HG03575 (cell line): Measurements from ENCODE around the gene ITGB1.

Experiments used
- ATAC-seq: cut with Tn5 transposase; IDR thresholded peaks from one replicate; pipeline ENCODE4 v1.9.1; 2021; ENCODE audit not compliant: unreplicated experiment, insufficient number of reproducible peaks, low FRiP score; ENCODE audit errors: extremely low read depth

The ITGB1 gene

DNA sequence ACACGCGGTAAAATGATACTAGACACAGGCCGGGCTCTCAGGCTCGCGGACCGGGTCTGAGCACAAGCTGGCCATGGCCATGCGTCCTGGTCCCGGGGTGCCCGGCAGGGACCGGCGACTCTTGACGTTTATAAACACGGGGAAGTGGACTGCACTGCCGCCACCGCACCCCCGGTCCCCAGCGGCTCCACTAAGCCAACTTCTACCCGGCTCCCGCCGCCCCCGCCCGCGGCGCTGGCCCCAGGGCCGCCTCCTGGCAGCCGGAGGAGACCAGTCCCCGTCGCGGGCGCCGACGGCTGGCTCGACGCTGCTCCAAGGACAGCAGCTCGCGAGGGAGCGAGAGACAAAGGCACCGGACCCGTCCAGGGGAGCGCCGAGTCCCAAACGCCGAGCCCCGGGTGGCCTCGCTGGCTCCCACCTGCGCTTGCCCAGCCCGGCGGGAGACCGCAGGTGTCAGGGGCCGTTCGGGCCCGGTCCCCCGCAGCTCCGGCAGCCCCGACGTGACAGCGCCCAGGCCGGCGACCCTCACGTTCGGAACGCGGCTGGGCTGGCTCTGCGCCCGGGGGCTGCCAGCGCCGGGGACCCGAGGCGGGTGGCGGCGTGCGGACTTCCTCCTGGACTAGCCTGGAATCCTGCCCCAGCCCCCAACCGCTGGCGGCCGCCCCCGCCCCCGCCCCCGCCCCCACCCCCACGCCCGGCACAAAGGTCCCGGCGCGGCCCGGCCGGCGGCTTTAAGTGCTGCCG is 517 bp downstream of the ITGB1 start:
- no peak for ATAC-seq

DNA sequence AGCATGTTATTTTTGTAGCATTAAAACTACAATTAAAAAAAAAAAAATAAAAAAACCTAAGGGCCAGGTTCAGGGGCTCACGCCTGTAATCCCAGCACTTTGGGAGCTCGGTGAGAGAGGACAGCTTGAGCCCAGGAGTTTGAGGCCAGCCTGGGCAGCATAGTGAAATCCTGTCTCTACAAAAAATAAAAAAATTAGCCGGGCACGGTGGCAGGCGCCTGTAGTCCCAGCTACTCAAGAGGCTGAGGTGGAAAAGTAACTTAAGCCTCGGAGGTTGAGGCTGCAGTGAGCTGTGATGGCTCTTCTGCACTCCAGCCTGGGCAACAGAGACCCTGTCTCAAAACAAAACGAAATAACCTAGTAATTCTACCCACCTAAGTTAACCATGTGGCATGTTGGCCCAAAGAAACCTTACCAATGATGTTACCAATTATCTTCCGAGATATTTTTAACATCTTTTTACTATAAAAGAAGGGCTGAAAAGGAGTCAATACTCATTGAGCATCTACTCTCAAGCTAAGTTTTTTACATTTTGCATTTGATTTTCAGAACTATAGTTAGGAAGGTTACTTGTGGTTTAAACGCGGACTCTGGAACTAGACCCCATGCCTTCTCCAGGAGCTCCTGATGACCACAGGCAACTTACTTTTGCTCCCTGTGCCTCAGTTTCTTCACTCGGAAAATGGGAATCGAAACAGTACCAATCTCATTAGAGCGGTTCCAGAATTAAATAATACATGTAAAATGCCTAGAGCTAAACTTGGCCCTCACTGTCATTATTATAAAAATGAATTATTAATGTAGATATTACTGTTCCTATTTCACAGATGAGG is 1.4 kb downstream of the ITGB1 start:
- ATAC-seq, result no peak

DNA sequence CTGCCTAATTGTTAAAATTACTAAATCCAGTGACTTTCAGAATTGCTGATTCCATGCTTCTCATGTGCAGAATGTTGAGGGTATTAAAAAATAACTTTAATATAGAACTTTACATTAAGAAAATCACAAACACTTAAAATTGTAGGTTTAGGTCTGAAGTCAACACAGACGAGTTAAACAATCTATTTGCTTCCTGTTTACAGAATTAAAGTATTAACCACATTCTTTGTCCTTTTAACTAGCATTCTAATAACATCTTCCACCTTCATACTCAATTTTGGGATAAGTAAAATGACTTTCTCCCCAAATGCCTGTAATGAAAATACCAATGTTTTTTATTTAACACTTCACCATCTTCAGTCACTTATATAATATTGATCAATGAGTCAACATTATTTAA is 2.2 kb downstream of the ITGB1 start:
- ATAC-seq, result no peak

DNA sequence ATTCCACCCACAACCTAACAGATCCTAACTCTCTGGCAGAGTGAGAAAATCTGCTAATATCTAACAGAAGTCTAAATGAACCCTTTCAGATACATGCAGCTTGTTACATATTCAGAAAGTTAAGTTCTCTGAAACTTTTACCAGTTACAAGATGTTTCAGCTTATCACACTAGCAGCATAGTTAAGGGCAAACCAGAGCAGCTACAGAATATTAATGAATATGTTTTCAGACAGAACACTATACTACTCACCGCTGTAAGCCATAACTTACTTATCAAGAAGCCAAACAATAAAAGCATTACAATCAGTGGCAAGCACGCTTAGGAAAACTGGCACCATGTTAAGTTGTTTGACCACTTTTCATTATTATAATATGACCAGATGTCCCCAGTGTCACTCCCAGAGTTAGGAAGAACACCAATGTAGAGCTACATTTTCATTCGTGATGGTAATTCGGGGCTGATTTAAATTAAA is 2.7 kb downstream of the ITGB1 start:
- no peak for ATAC-seq

DNA sequence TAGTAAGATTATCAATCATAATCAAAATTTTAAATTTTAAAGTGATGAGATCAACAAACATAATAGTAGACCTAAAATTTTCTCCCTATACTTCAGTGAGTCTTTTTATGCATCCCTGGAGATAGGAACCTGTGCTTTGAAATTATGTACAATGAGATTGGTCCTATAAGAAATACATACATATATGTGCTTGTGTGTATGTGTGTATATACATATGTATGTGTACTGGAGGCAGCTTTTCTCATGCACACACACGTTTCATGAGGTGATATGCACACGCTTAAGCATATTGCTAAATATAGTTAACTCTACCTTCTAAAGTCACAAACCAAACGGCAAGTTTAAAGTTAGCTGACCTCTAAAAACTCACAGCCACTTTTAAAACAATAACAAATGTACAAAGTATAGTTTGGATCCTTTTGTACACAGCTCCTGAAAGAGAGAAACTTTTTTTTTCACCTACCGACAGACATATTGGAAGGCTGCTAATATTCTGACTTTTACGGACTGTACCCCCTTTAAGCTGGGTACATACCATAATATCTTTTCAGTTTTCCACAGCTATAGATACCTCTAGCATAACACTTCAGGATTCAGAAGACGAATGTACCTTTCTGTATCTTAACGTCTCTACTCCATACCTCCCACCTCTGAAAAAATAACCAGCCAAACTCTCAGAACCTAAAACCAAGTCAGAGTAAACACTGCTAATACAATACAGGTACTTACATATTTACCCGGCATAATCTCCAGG is 3.3 kb downstream of the ITGB1 start:
- ATAC-seq, result no peak

DNA sequence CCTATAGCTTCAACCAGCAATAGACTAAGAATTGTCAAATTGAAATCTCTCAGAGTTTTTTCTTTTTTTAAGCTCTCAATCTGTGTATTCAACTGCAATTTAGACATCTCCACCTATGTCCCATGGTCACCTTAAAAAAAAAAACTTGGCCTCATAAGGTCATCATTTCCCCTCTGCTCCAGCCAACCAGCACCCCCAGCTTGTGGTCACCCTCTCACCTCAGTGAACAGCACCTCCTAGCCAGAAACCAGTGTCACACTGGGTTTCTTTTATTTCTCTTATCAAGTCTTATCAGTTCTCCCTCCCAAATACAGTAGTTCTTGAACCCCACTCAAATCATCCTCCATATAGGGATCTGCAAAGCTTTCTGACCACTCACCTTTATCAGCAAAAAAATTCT is 4.0 kb downstream of the ITGB1 start:
- ATAC-seq, result no peak

DNA sequence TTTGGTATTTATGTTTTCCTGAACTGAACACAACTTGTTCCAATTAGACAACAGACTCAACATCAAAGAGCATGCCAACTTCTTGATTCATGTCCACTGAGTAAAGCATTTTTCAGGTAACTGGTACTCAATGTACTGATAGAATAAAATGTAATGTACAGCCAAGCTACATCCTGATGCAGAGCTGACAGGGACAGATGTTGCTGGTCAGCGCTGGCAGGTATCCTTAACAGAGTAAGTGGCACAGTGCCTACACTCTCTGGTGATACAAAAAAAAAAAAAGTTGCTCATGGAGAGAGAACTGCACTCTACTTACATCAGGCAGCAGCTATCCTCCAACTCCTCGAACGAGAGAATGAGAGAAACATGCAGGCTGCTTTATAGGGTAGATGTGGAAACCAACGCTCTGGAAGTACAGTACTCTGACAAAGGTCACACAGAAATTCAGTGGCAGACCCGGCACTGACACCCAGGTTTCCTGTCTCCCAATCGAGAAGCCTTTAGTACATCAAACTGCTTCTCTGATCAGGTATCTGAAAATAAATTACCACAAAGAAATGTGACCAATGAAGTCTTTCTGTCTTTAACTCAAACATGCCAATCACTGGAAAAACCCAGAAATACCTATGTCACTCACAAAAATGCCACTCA is 4.6 kb downstream of the ITGB1 start:
- no peak for ATAC-seq

DNA sequence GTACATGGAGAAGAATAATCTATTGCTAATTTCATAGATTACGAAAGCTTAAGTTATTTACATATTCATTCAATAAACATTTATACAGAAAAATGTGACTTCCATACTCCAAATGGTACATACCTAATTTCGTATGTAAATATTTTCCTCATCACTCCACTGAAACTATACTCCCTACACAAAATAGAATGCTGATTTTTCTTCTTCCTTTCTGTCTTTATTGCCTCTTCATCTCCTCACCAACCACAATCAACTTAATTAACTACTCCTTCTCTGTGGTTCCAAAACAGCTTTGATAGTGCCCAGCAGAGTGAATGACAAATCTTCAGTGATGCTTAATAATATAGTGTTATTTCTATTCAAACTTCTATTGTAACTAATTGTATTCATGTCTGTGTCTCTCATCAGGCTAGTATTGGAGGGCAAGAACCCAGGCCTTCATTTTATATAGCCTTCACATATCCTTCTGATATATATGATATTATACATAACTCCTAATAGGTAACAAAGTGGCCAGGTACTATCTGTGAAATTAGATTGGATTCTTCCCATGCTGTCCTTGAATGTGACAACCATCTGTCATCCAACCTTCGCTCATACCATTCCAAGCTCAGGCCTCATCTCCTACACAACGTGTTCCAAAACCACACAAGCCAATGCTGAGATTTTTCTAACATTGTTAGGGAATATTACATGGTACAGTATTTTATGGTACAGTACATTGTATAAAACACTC is 5.3 kb downstream of the ITGB1 start:
- ATAC-seq, result no peak

DNA sequence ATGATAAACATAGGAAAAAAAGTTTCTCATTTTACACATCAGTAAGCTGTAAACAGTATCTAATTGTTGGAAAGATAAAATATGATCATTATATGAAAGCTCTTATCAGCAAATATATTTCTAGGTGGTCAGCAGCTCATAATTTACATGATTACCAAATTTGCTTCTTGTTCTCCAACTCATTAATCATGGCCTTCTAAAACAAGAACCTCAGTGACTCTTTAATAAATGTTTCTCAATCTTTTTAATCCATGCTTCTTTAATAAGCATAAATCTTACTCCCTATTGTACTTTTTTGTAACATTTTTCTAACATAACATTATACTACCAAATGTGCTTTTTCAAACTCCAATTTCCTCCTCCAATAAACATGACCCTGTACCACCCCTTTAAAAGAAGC is 5.9 kb downstream of the ITGB1 start:
- ATAC-seq, result no peak

DNA sequence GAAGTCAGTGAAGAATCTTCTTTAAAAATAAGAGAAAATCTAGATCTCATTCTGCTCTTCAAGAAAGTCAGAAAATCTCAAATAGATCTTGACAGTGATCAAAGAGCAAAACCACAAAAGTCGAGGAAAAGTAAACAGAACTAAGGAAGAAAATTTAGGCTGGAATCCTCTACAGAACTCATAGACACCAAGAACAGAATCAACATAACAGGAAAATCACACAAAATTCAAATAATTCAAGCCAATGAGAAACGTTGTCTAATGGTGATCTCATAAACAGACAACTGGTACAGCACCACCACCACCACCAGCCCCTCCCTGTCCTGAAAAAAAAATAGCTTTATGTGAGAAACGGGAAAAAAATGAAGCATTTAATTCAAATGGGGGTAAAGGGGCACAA is 6.9 kb downstream of the ITGB1 start:
- no peak for ATAC-seq

DNA sequence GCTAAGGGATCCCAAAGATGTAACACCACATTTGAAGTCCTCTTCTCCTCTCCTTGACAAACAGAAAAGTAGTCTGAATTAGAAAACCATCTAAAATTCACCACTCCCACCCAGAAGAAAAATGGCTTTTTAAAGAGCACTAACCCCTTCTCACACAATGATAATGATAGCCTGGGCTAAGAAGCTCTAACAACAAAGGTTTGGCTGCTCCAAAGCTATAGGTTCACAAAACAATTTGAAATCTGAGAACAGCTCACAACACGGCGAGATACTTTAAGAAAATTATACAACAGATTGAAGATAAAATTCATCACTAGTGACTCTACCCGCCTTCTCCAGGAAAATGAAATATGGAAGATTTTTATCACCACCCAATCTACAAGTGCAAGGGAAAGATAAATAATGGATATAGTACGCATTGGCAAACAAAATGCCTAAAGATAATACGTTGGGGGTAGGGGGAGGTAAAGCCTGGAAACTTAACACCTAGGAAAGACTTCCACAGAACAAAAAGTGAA is 7.4 kb downstream of the ITGB1 start:
- no peak for ATAC-seq

DNA sequence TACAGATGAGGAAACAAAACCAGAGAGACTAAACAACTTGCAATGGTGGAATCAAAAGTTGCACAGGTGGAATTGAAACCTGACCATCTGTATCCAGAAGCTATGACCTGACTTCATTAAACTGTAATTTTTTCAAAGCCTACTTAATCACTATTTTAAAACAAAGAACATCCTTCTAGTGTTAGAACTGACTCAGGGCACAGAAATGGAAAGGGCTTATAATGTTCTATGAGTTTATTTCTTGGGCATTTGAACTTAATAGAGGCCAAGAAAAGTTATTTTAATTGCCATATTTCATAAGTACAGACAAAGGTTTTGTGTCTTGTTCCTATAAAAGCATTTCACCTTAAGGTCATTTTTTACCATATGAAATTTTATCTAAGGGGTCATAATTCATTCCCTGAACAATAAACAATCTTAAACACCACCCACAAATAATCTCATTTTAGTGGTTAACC is 8.8 kb downstream of the ITGB1 start:
- no peak for ATAC-seq

DNA sequence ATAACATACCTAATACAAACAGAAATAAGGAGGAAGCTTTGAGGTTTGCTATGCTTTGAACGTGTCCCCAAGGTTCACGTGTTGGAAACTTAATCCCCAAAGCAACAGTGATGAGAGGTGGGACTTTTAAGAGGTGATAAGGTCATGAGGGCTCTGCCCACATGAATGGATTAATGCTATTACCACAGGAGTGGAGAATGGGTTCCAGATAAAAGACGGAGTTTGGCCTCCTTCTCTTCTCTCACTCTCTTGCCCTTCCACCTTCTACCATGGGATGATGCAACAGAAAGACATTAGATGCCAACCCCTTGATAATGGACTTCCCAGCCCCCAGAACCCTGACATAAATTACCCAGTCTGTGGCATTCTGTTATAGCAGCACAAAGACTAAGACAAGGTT is 9.6 kb downstream of the ITGB1 start:
- no peak for ATAC-seq

DNA sequence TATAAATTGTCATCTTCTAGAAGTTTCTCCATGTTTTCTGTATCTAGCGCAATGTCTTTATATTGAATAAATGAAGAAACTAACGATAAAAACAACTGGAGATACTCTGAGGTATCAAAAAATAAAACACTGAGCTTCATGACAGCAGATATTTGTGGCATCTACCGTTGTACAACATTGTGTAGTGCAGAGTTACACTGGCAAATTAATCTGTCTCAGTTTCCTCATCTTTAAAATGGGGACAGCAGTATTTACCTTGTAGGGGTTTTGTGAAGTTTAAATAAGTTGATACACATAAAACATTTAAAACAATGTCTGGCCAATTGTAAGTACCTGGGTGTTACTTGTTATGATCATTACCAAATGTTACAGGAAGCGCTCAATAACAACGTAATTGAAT is 10.4 kb downstream of the ITGB1 start:
- ATAC-seq, result no peak

DNA sequence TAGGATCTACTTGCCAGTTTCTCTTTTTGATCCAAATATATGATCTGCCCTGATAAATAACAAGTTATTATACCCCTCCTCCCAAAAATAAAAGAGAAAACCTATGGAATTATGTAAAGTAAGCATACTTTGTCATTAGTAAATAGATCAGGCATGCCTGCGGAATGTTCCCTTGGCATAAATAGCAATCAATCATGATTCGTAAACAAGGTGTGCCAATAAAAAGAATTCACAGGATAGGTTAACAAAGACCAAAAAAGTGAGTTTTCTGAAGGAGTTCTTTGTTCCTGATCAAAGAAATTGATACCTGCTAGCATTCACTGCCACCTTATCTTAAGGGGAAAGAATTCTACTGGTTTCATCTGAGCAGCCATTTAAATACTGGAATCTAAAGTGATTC is 11.9 kb downstream of the ITGB1 start:
- ATAC-seq, result no peak

DNA sequence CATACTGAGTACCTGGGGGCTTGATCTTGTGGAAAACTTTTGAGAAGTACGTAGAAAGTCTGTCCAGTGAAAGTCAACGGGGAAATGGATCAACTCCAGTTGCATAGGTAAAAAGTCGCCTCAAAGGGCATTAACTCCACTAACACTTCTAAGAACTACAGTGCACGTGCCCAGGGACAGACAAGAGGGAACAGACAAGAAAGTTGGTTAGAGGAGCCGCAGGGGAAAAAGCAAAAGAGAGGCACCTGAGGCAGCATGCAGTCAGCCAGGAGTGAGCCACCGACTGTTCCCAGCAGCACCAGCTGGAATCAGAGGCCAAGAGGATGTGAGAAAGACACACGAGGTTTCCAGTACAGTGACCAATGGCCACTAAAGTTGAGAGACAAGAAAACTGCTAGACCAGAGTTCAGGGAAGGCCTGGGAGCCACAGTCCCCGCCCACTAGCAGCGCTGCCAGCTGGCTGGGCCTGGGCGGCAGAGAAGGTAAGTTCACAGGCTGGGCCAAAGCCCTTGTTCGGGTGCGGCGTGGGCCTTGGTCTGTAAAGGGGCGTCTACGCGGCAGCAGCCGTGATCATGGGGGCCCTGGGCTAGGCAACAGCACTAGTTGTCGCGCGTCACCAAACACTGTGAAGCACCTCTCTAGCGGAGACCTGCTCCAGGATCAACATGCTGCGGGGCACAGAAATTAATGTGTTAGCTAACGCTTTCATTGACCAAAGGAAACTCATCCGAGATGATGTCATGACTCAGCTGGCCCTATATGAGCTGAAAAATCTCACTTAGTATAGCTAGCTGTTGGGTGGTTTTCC is 14.0 kb downstream of the ITGB1 start:
- ATAC-seq, result no peak

DNA sequence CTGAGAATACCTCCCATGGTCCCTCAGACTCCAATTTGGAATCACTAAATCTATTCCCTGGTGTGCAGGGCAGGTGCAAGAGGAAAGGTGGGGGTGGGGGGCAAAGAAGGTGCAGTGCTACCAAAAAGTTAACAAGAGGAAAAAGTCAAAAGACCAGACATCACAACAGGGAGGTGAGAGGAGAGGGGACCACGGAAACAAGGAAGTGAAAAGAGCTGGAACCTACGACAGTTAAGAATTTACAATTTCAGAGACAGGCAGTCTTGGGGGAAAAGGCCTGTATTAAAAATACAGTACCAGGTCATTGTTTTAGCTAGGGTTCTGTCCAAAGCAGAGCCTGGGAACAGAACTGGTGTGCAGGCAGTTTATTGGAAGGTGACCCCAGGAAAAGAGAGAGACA is 14.6 kb downstream of the ITGB1 start:
- ATAC-seq, result peak; percentile 36

DNA sequence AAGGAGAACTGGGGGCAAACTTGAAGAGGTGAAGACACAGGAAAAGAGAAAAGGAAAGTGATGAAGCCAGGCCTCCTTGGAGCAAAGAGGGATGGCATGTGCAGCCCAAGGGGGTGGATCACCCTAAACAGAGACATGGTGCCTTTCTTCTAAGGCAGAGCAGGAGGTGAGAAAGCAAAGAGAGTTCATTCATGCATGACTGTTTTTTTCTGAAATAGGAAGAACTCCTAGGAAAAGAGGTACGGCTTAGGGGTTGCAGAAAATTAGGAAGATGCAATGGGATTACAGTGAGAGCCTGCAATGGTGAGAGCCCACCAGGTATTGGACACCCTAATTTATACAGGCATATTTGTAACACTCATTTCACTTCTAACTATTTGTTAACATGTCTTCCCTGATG is 15.9 kb downstream of the ITGB1 start:
- no peak for ATAC-seq
